Measurements from ENCODE around the gene MYO3B. TPM values are rescaled to one million over a fixed set of nuclear protein-coding genes. Genes with fewer than 3 reads are reported as not detected.

Gene MYO3B
- total RNA-seq, 2 experiments from 2014 or later, result 0.17 TPM; not detected in 1

GRCh38 chr2:170152421-170152820 lies 25.5 kb upstream of the MYO3B start:
- intact Hi-C loops (cut with micrococcal nuclease), result no loop called here
- H3K4me3 Mint-ChIP-seq, result no peak overlapping the region
- H3K27ac Mint-ChIP-seq, result no peak overlapping the region
- H3K9me3 Mint-ChIP-seq, result no peaks in the 10 kb centered on the region
- DNase-seq, result no peak
- peaks cover 5% of the 10 kb centered on the region for H3K27me3 Mint-ChIP-seq (ENCODE audit: low read depth)
- no peaks in the 10 kb centered on the region for H3K4me1 Mint-ChIP-seq (ENCODE audit: low read depth)
- CTCF ChIA-PET, result no interaction called here
- H3K36me3 Mint-ChIP-seq (ENCODE audit: low read depth), result no peaks in the 10 kb centered on the region

GRCh38 chr2:170155022-170155722 lies 22.8 kb upstream of the MYO3B start:
- H3K27ac Mint-ChIP-seq, result no peak overlapping the region
- peaks cover 5% of the 10 kb centered on the region for H3K27me3 Mint-ChIP-seq (ENCODE audit: low read depth)
- H3K4me1 Mint-ChIP-seq (ENCODE audit: low read depth), result no peaks in the 10 kb centered on the region
- no peaks in the 10 kb centered on the region for H3K36me3 Mint-ChIP-seq (ENCODE audit: low read depth)
- no peak overlapping the region for H3K4me3 Mint-ChIP-seq
- intact Hi-C loops (cut with micrococcal nuclease), result no loop called here
- CTCF ChIA-PET, result interaction anchor here (0.7 kb wide), 2 partner anchors 68 to 280 kb away, joined by 3 to 4 read pairs; no protein-coding TSS in a partner anchor
- no peak for DNase-seq
- H3K9me3 Mint-ChIP-seq, result no peaks in the 10 kb centered on the region

- no peak overlapping the region for H3K27ac Mint-ChIP-seq
- H3K36me3 Mint-ChIP-seq (ENCODE audit: low read depth), result no peaks in the 10 kb centered on the region
- no peak for DNase-seq
- no peaks in the 10 kb centered on the region for H3K9me3 Mint-ChIP-seq
- no peak overlapping the region for H3K4me3 Mint-ChIP-seq
- H3K4me1 Mint-ChIP-seq (ENCODE audit: low read depth), result no peaks in the 10 kb centered on the region
- CTCF ChIA-PET, result no interaction called here
- H3K27me3 Mint-ChIP-seq (ENCODE audit: low read depth), result peaks cover 5% of the 10 kb centered on the region
- intact Hi-C loops (cut with micrococcal nuclease), result no loop called here
Measured at GRCh38 chr2:170155723-170156253, 22.2 kb upstream of the MYO3B start.

GRCh38 chr2:170156592-170156991 lies 21.4 kb upstream of the MYO3B start:
- no peak for DNase-seq
- Mint-ChIP-seq H3K36me3 (ENCODE audit: low read depth) (no peaks in the 10 kb centered on the region), H3K9me3 (no peaks in the 10 kb centered on the region), H3K4me3 (no peak overlapping the region), H3K4me1 (ENCODE audit: low read depth) (no peaks in the 10 kb centered on the region), H3K27me3 (ENCODE audit: low read depth) (peaks cover 7% of the 10 kb centered on the region), H3K27ac (no peak overlapping the region)
- intact Hi-C loops (cut with micrococcal nuclease), result no loop called here
- CTCF ChIA-PET, result no interaction called here

GRCh38 chr2:170157025-170157684 lies 20.8 kb upstream of the MYO3B start:
- Mint-ChIP-seq H3K27me3 (ENCODE audit: low read depth) (peaks cover 6% of the 10 kb centered on the region), H3K4me1 (ENCODE audit: low read depth) (no peaks in the 10 kb centered on the region), H3K4me3 (no peak overlapping the region), H3K9me3 (no peaks in the 10 kb centered on the region), H3K36me3 (ENCODE audit: low read depth) (no peaks in the 10 kb centered on the region), H3K27ac (no peak overlapping the region)
- CTCF ChIA-PET, result interaction anchor here (0.6 kb wide), 1 partner anchor 80 kb away, joined by 5 read pairs; no protein-coding TSS in a partner anchor
- intact Hi-C loops (cut with micrococcal nuclease), result no loop called here
- no peak for DNase-seq

- no peaks in the 10 kb centered on the region for H3K4me1 Mint-ChIP-seq (ENCODE audit: low read depth)
- CTCF ChIA-PET, result no interaction called here
- DNase-seq, result no peak
- H3K9me3 Mint-ChIP-seq, result no peaks in the 10 kb centered on the region
- peaks cover 14% of the 10 kb centered on the region for H3K27me3 Mint-ChIP-seq (ENCODE audit: low read depth)
- intact Hi-C loops (cut with micrococcal nuclease), result no loop called here
- no peak overlapping the region for H3K4me3 Mint-ChIP-seq
- no peak overlapping the region for H3K27ac Mint-ChIP-seq
- H3K36me3 Mint-ChIP-seq (ENCODE audit: low read depth), result no peaks in the 10 kb centered on the region
Measured at GRCh38 chr2:170159060-170159459, 18.9 kb upstream of the MYO3B start.

GRCh38 chr2:170161516-170162270 lies 16.3 kb upstream of the MYO3B start:
- intact Hi-C loops (cut with micrococcal nuclease), result no loop called here
- Mint-ChIP-seq H3K4me1 (ENCODE audit: low read depth) (no peaks in the 10 kb centered on the region), H3K4me3 (no peak overlapping the region), H3K27me3 (ENCODE audit: low read depth) (peaks cover 14% of the 10 kb centered on the region), H3K9me3 (no peaks in the 10 kb centered on the region), H3K36me3 (ENCODE audit: low read depth) (no peaks in the 10 kb centered on the region), H3K27ac (no peak overlapping the region)
- CTCF ChIA-PET, result interaction anchor here (0.7 to 0.8 kb wide), 3 partner anchors 26 to 407 kb away, joined by 3 to 4 read pairs (median 4); no protein-coding TSS in a partner anchor
- DNase-seq, result no peak

- no peak for DNase-seq
Measured at GRCh38 chr2:170162271-170162632, 15.7 kb upstream of the MYO3B start.

GRCh38 chr2:170163411-170164065 lies 14.4 kb upstream of the MYO3B start:
- CTCF ChIA-PET, result no interaction called here
- Mint-ChIP-seq H3K4me3 (no peak overlapping the region), H3K9me3 (no peaks in the 10 kb centered on the region), H3K27me3 (ENCODE audit: low read depth) (peaks cover 17% of the 10 kb centered on the region), H3K36me3 (ENCODE audit: low read depth) (no peaks in the 10 kb centered on the region), H3K4me1 (ENCODE audit: low read depth) (no peaks in the 10 kb centered on the region), H3K27ac (no peak overlapping the region)
- DNase-seq, result no peak
- intact Hi-C loops (cut with micrococcal nuclease), result no loop called here

More at GRCh38 chr2:170162271-170162632, 15.7 kb upstream of the MYO3B start:
- CTCF ChIA-PET, result interaction anchor here (0.7 to 0.8 kb wide), 3 partner anchors 80 to 408 kb away, joined by 3 to 5 read pairs (median 4); no protein-coding TSS in a partner anchor
- Mint-ChIP-seq H3K4me1 (ENCODE audit: low read depth) (no peaks in the 10 kb centered on the region), H3K27ac (no peak overlapping the region), H3K4me3 (no peak overlapping the region), H3K9me3 (no peaks in the 10 kb centered on the region), H3K27me3 (ENCODE audit: low read depth) (peaks cover 14% of the 10 kb centered on the region), H3K36me3 (ENCODE audit: low read depth) (no peaks in the 10 kb centered on the region)
- intact Hi-C loops (cut with micrococcal nuclease), result no loop called here

- Mint-ChIP-seq H3K9me3 (no peaks in the 10 kb centered on the region), H3K4me3 (no peak overlapping the region), H3K4me1 (ENCODE audit: low read depth) (no peaks in the 10 kb centered on the region), H3K36me3 (ENCODE audit: low read depth) (no peaks in the 10 kb centered on the region), H3K27me3 (ENCODE audit: low read depth) (peaks cover 17% of the 10 kb centered on the region), H3K27ac (no peak overlapping the region)
- intact Hi-C loops (cut with micrococcal nuclease), result no loop called here
- CTCF ChIA-PET, result no interaction called here
- no peak for DNase-seq
Measured at GRCh38 chr2:170165129-170165528, 12.8 kb upstream of the MYO3B start.

- Mint-ChIP-seq H3K27me3 (ENCODE audit: low read depth) (peaks cover 15% of the 10 kb centered on the region), H3K27ac (no peak overlapping the region), H3K4me1 (ENCODE audit: low read depth) (no peaks in the 10 kb centered on the region), H3K9me3 (no peaks in the 10 kb centered on the region), H3K36me3 (ENCODE audit: low read depth) (no peaks in the 10 kb centered on the region), H3K4me3 (no peak overlapping the region)
- intact Hi-C loops (cut with micrococcal nuclease), result no loop called here
- CTCF ChIA-PET, result no interaction called here
- DNase-seq, result no peak
Measured at GRCh38 chr2:170166735-170167134, 11.2 kb upstream of the MYO3B start.

All from activated naive CD4-positive, alpha-beta T cell treated with anti-CD3 and anti-CD28 coated beads for 36 hours (primary cell).